Neuronal stem cell (in vitro differentiated cells): Measurements from ENCODE around the gene CAD.
A peak's percentile ranks its signal among the peaks of the same experiment; 100 is the strongest.

Experiments used
- DNase-seq: peaks from one replicate; pipeline ENCODE4 v3.0.0-alpha.2; 2013; ENCODE audit warnings: low spot score
- H2AFZ ChIP-seq: one replicate; pipeline ENCODE4 v1.6.1; 2013; ENCODE audit warnings: mild to moderate bottlenecking, low read length, inconsistent platforms
- H2AK5ac ChIP-seq: 2 replicates; pipeline ENCODE4 v1.6.1; 2013; ENCODE audit warnings: low read depth, mild to moderate bottlenecking, inconsistent platforms, low read length, moderate library complexity, mixed read lengths
- H2BK120ac ChIP-seq: 2 replicates; pipeline ENCODE4 v1.6.1; 2013; ENCODE audit warnings: low read depth, mild to moderate bottlenecking, inconsistent platforms, low read length, moderate library complexity, mixed read lengths
- H2BK12ac ChIP-seq: one replicate; pipeline ENCODE4 v1.6.1; 2013; ENCODE audit warnings: low read length, inconsistent platforms
- H2BK15ac ChIP-seq: 2 replicates; pipeline ENCODE4 v1.6.1; 2013; ENCODE audit warnings: mild to moderate bottlenecking, low read length, inconsistent platforms, mixed read lengths
- H2BK5ac ChIP-seq: one replicate; pipeline ENCODE4 v1.6.1; 2013; ENCODE audit warnings: inconsistent platforms, mild to moderate bottlenecking, low read length, moderate library complexity
- H3K14ac ChIP-seq: one replicate; pipeline ENCODE4 v1.6.1; 2013; ENCODE audit warnings: low read length, inconsistent platforms
- H3K18ac ChIP-seq: 2 replicates; pipeline ENCODE4 v1.6.1; 2013; ENCODE audit warnings: low read length, inconsistent platforms
- H3K23ac ChIP-seq: 2 replicates; pipeline ENCODE4 v1.6.1; 2013; ENCODE audit warnings: low read depth, mild to moderate bottlenecking, mixed read lengths, low read length, inconsistent platforms; ENCODE audit not compliant: poor library complexity
- H3K27ac ChIP-seq: replicated peaks from 3 replicates; pipeline ENCODE4 v1.5.1; 2013; ENCODE audit warnings: low read length, inconsistent platforms
- H3K27me3 ChIP-seq, 3 experiments: 2 replicates each; pipeline ENCODE4 v1.6.1; 2013; ENCODE audit warnings: low read length in 3 of 3, mild to moderate bottlenecking in 2 of 3, inconsistent platforms in 1 of 3, low read depth in 1 of 3, mixed read lengths in 1 of 3, moderate library complexity in 1 of 3; ENCODE audit not compliant: control insufficient read depth in 3 of 3, insufficient read depth in 3 of 3
- H3K36me3 ChIP-seq, 2 donors: replicated peaks in 1 of 2; 2 replicates each; pipeline ENCODE4 v1.6.1; 2013; ENCODE audit warnings: low read length in 2 of 2; ENCODE audit not compliant: control insufficient read depth in 2 of 2, insufficient read depth in 2 of 2
- H3K4ac ChIP-seq: 2 replicates; pipeline ENCODE4 v1.6.1; 2013; ENCODE audit warnings: inconsistent platforms, mild to moderate bottlenecking, low read length, moderate library complexity
- H3K4me1 ChIP-seq, 2 donors: 1 replicate in 1 of 2; 2 replicates in 1 of 2; pipeline ENCODE4 v1.6.1; 2013; ENCODE audit warnings: low read length in 2 of 2, low read depth in 1 of 2; ENCODE audit not compliant: control insufficient read depth in 2 of 2, insufficient read depth in 1 of 2
- H3K4me2 ChIP-seq: one replicate; pipeline ENCODE4 v1.6.1; 2013; ENCODE audit warnings: mild to moderate bottlenecking, low read length, inconsistent platforms; ENCODE audit not compliant: insufficient read depth, poor library complexity, severe bottlenecking
- H3K4me3 ChIP-seq, 2 donors: 2 replicates each; pipeline ENCODE4 v1.5.1; 2013; ENCODE audit warnings: low read length in 2 of 2, mild to moderate bottlenecking in 2 of 2, inconsistent platforms in 1 of 2, moderate library complexity in 1 of 2
- H3K79me1 ChIP-seq: one replicate; pipeline ENCODE4 v1.6.1; 2013; ENCODE audit warnings: low read depth, mild to moderate bottlenecking, inconsistent platforms, low read length, moderate library complexity
- H3K9ac ChIP-seq: one replicate; pipeline ENCODE4 v1.6.1; 2013; ENCODE audit warnings: mild to moderate bottlenecking, low read depth, low read length, inconsistent platforms; ENCODE audit not compliant: poor library complexity
- H3K9me3 ChIP-seq, 2 donors: replicated peaks in 1 of 2; 2 replicates each; pipeline versions ENCODE3 to v1.6.1; 2013; ENCODE audit warnings: low read length in 2 of 2, mild to moderate bottlenecking in 2 of 2, inconsistent platforms in 1 of 2, low read depth in 1 of 2, mixed read lengths in 1 of 2, moderate library complexity in 1 of 2; ENCODE audit not compliant: control insufficient read depth in 2 of 2, insufficient read depth in 1 of 2
- H4K8ac ChIP-seq: one replicate; pipeline ENCODE4 v1.6.1; 2013; ENCODE audit warnings: low read depth, mild to moderate bottlenecking, inconsistent platforms, low read length, moderate library complexity
- H4K91ac ChIP-seq: one replicate; pipeline ENCODE4 v1.6.1; 2013; ENCODE audit warnings: low read length, low read depth, mild to moderate bottlenecking, inconsistent platforms; ENCODE audit not compliant: poor library complexity
- WGBS, 2 donors: extraction: QIAGEN DNeasy Blood & Tissue Kit; methylation state at CpG; one replicate each; pipeline ENCODE4 v1.1.7; 2013; ENCODE audit warnings: missing lambda C conversion rate in 2 of 2, mixed read lengths in 1 of 2; ENCODE audit not compliant: insufficient read length in 2 of 2, insufficient replicate concordance in 1 of 2; ENCODE audit errors: extremely low coverage in 2 of 2; 5-methylcytosine and 5-hydroxymethylcytosine counted together

The CAD gene

GRCh38 chr2:27219091-27219490 lies 1.9 kb downstream of the CAD start:
- Histone ChIP-seq H3K4me2 (no peak overlapping the region), H3K14ac (no peak overlapping the region), H3K4me1 (peaks cover 3 to 6% of the 10 kb centered on the region in 2 donors), H2BK15ac (no peak overlapping the region), H4K8ac (no peak overlapping the region), H3K18ac (no peak overlapping the region), H4K91ac (no peak overlapping the region), H3K79me1 (no peaks in the 10 kb centered on the region), H3K9ac (no peak overlapping the region), H3K27me3 (no peaks in the 10 kb centered on the region), H2BK12ac (no peak overlapping the region), H2BK5ac (no peak overlapping the region), H3K9me3 (no peaks in the 10 kb centered on the region), H3K23ac (no peak overlapping the region), H3K36me3 (peaks cover 37 to 91% of the 10 kb centered on the region in 2 donors), H2AFZ (no peak overlapping the region), H2BK120ac (no peak overlapping the region), H3K27ac (no peak overlapping the region), H3K4me3 (no peak overlapping the region), H2AK5ac (no peak overlapping the region), H3K4ac (no peak overlapping the region)
- no peak for DNase-seq
- WGBS, 2 donors, result no CpG with 5 or more reads among the region's 2 CpGs

GRCh38 chr2:27220091-27220490 lies 2.9 kb downstream of the CAD start:
- Histone ChIP-seq H4K8ac (no peak overlapping the region), H3K4me2 (no peak overlapping the region), H3K4ac (no peak overlapping the region), H2BK15ac (no peak overlapping the region), H4K91ac (no peak overlapping the region), H3K36me3 (peaks cover 47 to 92% of the 10 kb centered on the region in 2 donors), H3K79me1 (peaks cover 3% of the 10 kb centered on the region), H3K4me3 (no peak overlapping the region), H2AK5ac (no peak overlapping the region), H2BK120ac (no peak overlapping the region), H3K27me3 (no peaks in the 10 kb centered on the region), H2AFZ (no peak overlapping the region), H3K23ac (no peak overlapping the region), H3K9me3 (peaks cover 0 to 2% of the 10 kb centered on the region in 2 donors), H3K9ac (no peak overlapping the region), H3K4me1 (peaks cover 3 to 6% of the 10 kb centered on the region in 2 donors), H2BK5ac (no peak overlapping the region), H3K14ac (no peak overlapping the region), H3K18ac (no peak overlapping the region), H2BK12ac (no peak overlapping the region), H3K27ac (no peak overlapping the region)
- no peak for DNase-seq
- WGBS, 2 donors, result no CpG with 5 or more reads among the region's 7 CpGs

- Histone ChIP-seq H3K4ac (no peak overlapping the region), H3K79me1 (peaks cover 3% of the 10 kb centered on the region), H4K91ac (no peak overlapping the region), H2AFZ (no peak overlapping the region), H3K27ac (no peak overlapping the region), H3K18ac (no peak overlapping the region), H3K4me3 (peak overlapping the region in 1 of 2 donors; percentile 1), H3K9ac (no peak overlapping the region), H2AK5ac (no peak overlapping the region), H3K14ac (no peak overlapping the region), H2BK12ac (no peak overlapping the region), H3K23ac (no peak overlapping the region), H3K9me3 (peaks cover 0 to 2% of the 10 kb centered on the region in 2 donors), H2BK120ac (no peak overlapping the region), H3K4me2 (no peak overlapping the region), H3K4me1 (peaks cover 3 to 6% of the 10 kb centered on the region in 2 donors), H3K36me3 (peaks cover 50 to 92% of the 10 kb centered on the region in 2 donors), H2BK15ac (no peak overlapping the region), H2BK5ac (no peak overlapping the region), H3K27me3 (no peaks in the 10 kb centered on the region), H4K8ac (no peak overlapping the region)
- WGBS, 2 donors, result no CpG with 5 or more reads among the region's 3 CpGs
- DNase-seq, result no peak
Observed at GRCh38 chr2:27221166-27221565, 4.0 kb downstream of the CAD start.

GRCh38 chr2:27222407-27222806 lies 5.2 kb downstream of the CAD start:
- no peak overlapping the region for H3K14ac ChIP-seq
- H3K4ac ChIP-seq, result no peak overlapping the region
- no peak overlapping the region for H4K91ac ChIP-seq
- no peak overlapping the region for H4K8ac ChIP-seq
- H2AFZ ChIP-seq, result no peak overlapping the region
- H2BK5ac ChIP-seq, result no peak overlapping the region
- H3K4me1 ChIP-seq, result peaks cover 0 to 6% of the 10 kb centered on the region in 2 donors
- no peak for DNase-seq
- H3K4me2 ChIP-seq, result no peak overlapping the region
- no CpG with 5 or more reads among the region's 5 CpGs for WGBS, 2 donors
- H3K9me3 ChIP-seq, result peaks cover 0 to 2% of the 10 kb centered on the region in 2 donors
- H3K23ac ChIP-seq, result no peak overlapping the region
- no peak overlapping the region for H2AK5ac ChIP-seq
- H3K36me3 ChIP-seq, result peaks cover 59 to 95% of the 10 kb centered on the region in 2 donors
- H3K79me1 ChIP-seq, result peaks cover 3% of the 10 kb centered on the region
- H3K27ac ChIP-seq, result no peak overlapping the region
- no peak overlapping the region for H3K9ac ChIP-seq
- H3K27me3 ChIP-seq, result no peaks in the 10 kb centered on the region
- no peak overlapping the region for H3K4me3 ChIP-seq
- H2BK120ac ChIP-seq, result no peak overlapping the region
- no peak overlapping the region for H2BK12ac ChIP-seq
- no peak overlapping the region for H2BK15ac ChIP-seq
- no peak overlapping the region for H3K18ac ChIP-seq
